Breast epithelium (tissue), 3 donors: ENCODE data around the gene MAST3.

Experiments used
- CTCF ChIP-seq, 3 donors: fragments of 450-650 bp; IDR thresholded peaks; one replicate each; pipeline ENCODE4 v1.5.1; 2016 to 2017; ENCODE audit warnings: antibody characterized with exemption in 3 of 3, mild to moderate bottlenecking in 3 of 3, moderate library complexity in 3 of 3
- POLR2A ChIP-seq: fragments of 450-650 bp; IDR thresholded peaks from one replicate; pipeline ENCODE4 v1.6.1; 2016; ENCODE audit warnings: antibody characterized with exemption, mild to moderate bottlenecking, moderate library complexity
- POLR2AphosphoS5 ChIP-seq, 3 donors: sonication (generic); formaldehyde crosslinking; IDR thresholded peaks; one replicate each; pipeline ENCODE4 v1.6.1; 2017; ENCODE audit warnings: antibody characterized with exemption in 3 of 3

GRCh38 chr19:18156268-18156667, 58.7 kb downstream of the MAST3 start:
- TF ChIP-seq POLR2A (no peak), CTCF (IDR thresholded peaks at IDR 0.05) (no peak), POLR2AphosphoS5 (IDR thresholded peaks at IDR 0.05) (no peak)
